ENCODE data around the gene ANGPT4. TPM values are rescaled to one million over a fixed set of nuclear protein-coding genes. Genes with fewer than 3 reads are reported as not detected.

The ANGPT4 gene
- total and polyA plus RNA-seq, 2 of the 13 experiments (the other 11 are each of a cell fraction or from before 2014, with no cell fraction given): not detected

- Histone ChIP-seq H4K20me1 (ENCODE audit: insufficient read depth, low read length) (no peaks in the 10 kb centered on the region; the same call in 1 of the 2 replicates), H3K4me2 (ENCODE audit: low read depth, low read length) (no peak overlapping the region), H3K79me2 (ENCODE audit: insufficient read depth, low read length) (no peaks in the 10 kb centered on the region), H3K9me3 (ENCODE audit: low read length) (no peaks in the 10 kb centered on the region), H3K4me1 (ENCODE audit: insufficient read depth, low read length) (no peaks in the 10 kb centered on the region), H3K27ac (ENCODE audit: extremely low read length, insufficient read depth, low read length) (no peak overlapping the region), H3K36me3 (replicated peaks in 1 of 2; ENCODE audit: control insufficient read depth in 1 of 2, insufficient read depth in 2 of 2, low read length in 2 of 2) (no peaks in the 10 kb centered on the region), H3K4me3 (replicated peaks in 1 of 3; ENCODE audit: insufficient read depth in 1 of 3, low read depth in 2 of 3, low read length in 3 of 3) (no peak overlapping the region), H2AFZ (ENCODE audit: low read length) (no peak overlapping the region), H3K9ac (ENCODE audit: insufficient read depth, low read depth, low read length) (no peak overlapping the region), H3K27me3 (ENCODE audit: control insufficient read depth in 1 of 2, insufficient read depth in 2 of 2, low read length in 2 of 2) (peaks cover 17 to 78% of the 10 kb centered on the region in 2 experiments)
- ATAC-seq (no peak), FAIRE-seq (no peak), DNase-seq (ENCODE audit: low spot score) (no peak)
- intact Hi-C loops (cut with micrococcal nuclease; ENCODE audit: unreplicated experiment) (no loop called here), in situ Hi-C loops (cut with HindIII; ENCODE audit: extremely low pct_ligation_motif_present, low pct_unique_long_range_greater_than_20kb) (no loop called here)
- 0% methylated on average over 2 of the region's 10 CpGs for WGBS (ENCODE audit: low lambda C conversion rate)
- TF ChIP-seq THAP9 (CRISPR knock-in tag; IDR thresholded peaks at IDR 0.05; ENCODE audit: borderline replicate concordance) (no peak), FIP1L1 (IDR thresholded peaks at IDR 0.05; ENCODE audit: borderline replicate concordance, insufficient read depth, low read depth, low read length) (no peak), ZNF253 (CRISPR knock-in tag; IDR thresholded peaks at IDR 0.05; ENCODE audit: borderline replicate concordance) (no peak), HINFP (CRISPR knock-in tag; IDR thresholded peaks at IDR 0.05; ENCODE audit: low read depth) (no peak), NAIF1 (CRISPR knock-in tag; IDR thresholded peaks at IDR 0.05; ENCODE audit: borderline replicate concordance) (no peak), ZBTB10 (CRISPR knock-in tag; IDR thresholded peaks at IDR 0.05; ENCODE audit: borderline replicate concordance) (no peak), ZNF709 (CRISPR knock-in tag; IDR thresholded peaks at IDR 0.05) (no peak), ZNF503 (CRISPR knock-in tag; IDR thresholded peaks at IDR 0.05) (no peak), MED1 (CRISPR knock-in tag; IDR thresholded peaks at IDR 0.05) (no peak)
- ChIA-PET POLR2A (no interaction called here), CTCF (ENCODE audit: low intra/inter-chr PET ratio, low total read pairs) (no interaction called here)
- BruUV-seq (replicated peaks): no TSS peak
Measured at GRCh38 chr20:963795-964194, 47.7 kb upstream of the ANGPT4 start.
